ENCODE data around the gene CEBPE. TPM values are rescaled to one million over a fixed set of nuclear protein-coding genes. Genes with fewer than 3 reads are reported as not detected.

CEBPE gene
- not detected in 2 replicates for total RNA-seq (2022)
- Bru-seq, nascent RNA = percentile 16 among the genes with signal in this experiment
- not detected for BruChase-seq, experiment 1, labeled RNA remaining after a 2-hour chase
- not detected for BruChase-seq, experiment 2, labeled RNA remaining after a 6-hour chase
- long read RNA-seq = 0 reads

DNA sequence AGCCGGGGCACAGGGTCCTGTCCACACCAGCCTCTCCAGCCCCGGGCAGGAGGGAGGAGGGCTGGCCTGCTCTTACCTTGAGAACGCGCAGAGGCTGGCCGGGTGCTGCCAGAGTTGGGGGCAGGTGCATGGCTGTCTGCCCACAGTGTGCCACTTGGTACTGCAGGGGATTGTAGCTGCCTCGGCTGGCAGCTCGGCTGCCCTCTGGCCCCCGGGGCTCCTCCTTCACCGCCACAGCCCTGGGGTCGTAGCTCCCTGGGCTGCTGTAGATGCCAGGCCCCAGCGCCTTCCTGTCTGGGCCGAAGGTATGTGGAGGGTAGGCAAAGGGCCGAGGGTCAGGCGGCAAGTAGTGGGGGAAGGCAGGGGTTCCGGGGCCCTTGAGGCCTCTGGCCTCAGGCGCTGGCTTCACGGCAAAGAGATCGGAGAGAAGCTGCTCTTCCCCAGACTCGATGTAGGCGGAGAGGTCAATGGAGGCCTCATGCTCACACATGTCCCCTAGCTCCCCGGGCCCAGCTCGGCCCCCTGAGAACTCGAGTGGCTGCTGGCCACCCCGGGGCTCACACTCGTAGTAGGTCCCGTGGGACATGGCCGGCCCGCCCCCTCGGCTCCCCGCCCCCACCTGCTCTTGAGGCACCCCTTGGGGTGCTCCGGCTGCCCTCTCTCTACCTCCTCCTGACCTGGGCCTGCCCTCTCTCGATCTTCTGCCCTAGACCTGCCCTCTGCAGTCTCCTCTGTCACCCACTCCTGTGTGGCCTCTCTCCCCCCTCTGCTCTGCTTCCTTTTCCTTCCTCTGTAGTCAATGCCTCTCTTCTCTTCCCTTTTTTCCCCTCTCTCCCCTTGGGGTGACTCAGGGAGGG lies at the start of gene CEBPE:
Gene CEBPE, minus strand, starts transcription at position 750 of the 857 bp plus-strand sequence. Its CDS starts 164 bp downstream, at position 586.
- no peak for DNase-seq
- POLR2A ChIA-PET = no interaction called here
- H3K27me3 ChIP-seq (replicated peaks; ENCODE audit: control insufficient read depth, insufficient read depth, low read length) = no peaks in the 10 kb centered on the region
- H3K4me1 ChIP-seq = no peaks in the 10 kb centered on the region
- CTCF ChIA-PET = interaction anchor here (2.7 to 4.1 kb wide), 2 partner anchors 50 to 67 kb away, joined by 20 to 176 read pairs; partner anchors contain the start of gene SLC7A8
- H3K36me3 Mint-ChIP-seq (ENCODE audit: insufficient read depth, unreplicated experiment) = peaks cover 6% of the 10 kb centered on the region
- no TSS peak for BruUV-seq (replicated peaks)
- peaks cover 7% of the 10 kb centered on the region for H3K4me1 Mint-ChIP-seq (ENCODE audit: low read depth, unreplicated experiment)
- H3K9me3 Mint-ChIP-seq (ENCODE audit: unreplicated experiment) = no peaks in the 10 kb centered on the region
- no peaks in the 10 kb centered on the region for H3K36me3 ChIP-seq (ENCODE audit: control insufficient read depth, insufficient read depth, low read length)
- intact Hi-C loops (cut with micrococcal nuclease; ENCODE audit: unreplicated experiment) = no loop called here
- H3K27ac Mint-ChIP-seq (ENCODE audit: unreplicated experiment) = no peak within 1 kb of the TSS
- TF ChIP-seq, protein P1, sequence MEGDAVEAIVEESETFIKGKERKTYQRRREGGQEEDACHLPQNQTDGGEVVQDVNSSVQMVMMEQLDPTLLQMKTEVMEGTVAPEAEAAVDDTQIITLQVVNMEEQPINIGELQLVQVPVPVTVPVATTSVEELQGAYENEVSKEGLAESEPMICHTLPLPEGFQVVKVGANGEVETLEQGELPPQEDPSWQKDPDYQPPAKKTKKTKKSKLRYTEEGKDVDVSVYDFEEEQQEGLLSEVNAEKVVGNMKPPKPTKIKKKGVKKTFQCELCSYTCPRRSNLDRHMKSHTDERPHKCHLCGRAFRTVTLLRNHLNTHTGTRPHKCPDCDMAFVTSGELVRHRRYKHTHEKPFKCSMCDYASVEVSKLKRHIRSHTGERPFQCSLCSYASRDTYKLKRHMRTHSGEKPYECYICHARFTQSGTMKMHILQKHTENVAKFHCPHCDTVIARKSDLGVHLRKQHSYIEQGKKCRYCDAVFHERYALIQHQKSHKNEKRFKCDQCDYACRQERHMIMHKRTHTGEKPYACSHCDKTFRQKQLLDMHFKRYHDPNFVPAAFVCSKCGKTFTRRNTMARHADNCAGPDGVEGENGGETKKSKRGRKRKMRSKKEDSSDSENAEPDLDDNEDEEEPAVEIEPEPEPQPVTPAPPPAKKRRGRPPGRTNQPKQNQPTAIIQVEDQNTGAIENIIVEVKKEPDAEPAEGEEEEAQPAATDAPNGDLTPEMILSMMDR (IDR thresholded peaks at IDR 0.05; ENCODE audit: insufficient read depth in 1 of 2, low read depth in 1 of 2, low read length in 1 of 2, severe bottlenecking in 1 of 2, unreplicated experiment in 1 of 2) = no peak
- no peaks in the 10 kb centered on the region for H3K9me3 ChIP-seq
- H3K27me3 Mint-ChIP-seq (ENCODE audit: insufficient read depth, unreplicated experiment) = no peaks in the 10 kb centered on the region
- H3K4me3 ChIP-seq (ENCODE audit: low read depth, low read length) = no peak within 1 kb of the TSS
- no peak within 1 kb of the TSS for H3K4me3 Mint-ChIP-seq (ENCODE audit: unreplicated experiment)

DNA sequence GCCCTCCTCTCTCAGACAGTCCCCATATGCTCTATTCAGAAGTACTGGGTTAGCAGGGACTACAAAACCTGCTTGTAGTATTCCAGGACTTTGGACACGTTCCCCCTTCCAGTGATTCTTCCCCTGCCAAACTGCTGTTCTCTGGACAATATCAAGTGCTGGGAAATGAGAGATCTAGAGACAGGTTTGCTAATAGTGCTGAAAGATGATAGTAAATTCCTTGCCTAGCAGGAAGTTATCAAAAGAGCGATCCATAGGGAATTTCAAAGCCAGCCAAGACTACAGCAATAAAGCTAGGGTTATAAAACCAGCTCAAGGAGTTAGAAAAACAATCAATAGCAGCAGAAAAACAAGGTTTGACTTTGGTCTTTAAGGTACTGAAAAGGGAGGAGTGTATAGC lies 49.2 kb upstream of the CEBPE start:
- intact Hi-C loops (cut with micrococcal nuclease; ENCODE audit: unreplicated experiment) = no loop called here
- H3K9me3 Mint-ChIP-seq (ENCODE audit: unreplicated experiment) = no peaks in the 10 kb centered on the region
- BruUV-seq (replicated peaks) = no TSS peak
- DNase-seq = no peak
- H3K4me3 Mint-ChIP-seq (ENCODE audit: unreplicated experiment) = no peak overlapping the region
- no peak overlapping the region for H3K4me3 ChIP-seq (ENCODE audit: low read depth, low read length)
- no peaks in the 10 kb centered on the region for H3K27me3 ChIP-seq (replicated peaks; ENCODE audit: control insufficient read depth, insufficient read depth, low read length)
- peak overlapping the region; percentile 53 for H3K27ac Mint-ChIP-seq (ENCODE audit: unreplicated experiment)
- peaks cover 48% of the 10 kb centered on the region for H3K4me1 ChIP-seq
- TF ChIP-seq, protein P1 (IDR thresholded peaks at IDR 0.05; ENCODE audit: insufficient read depth in 1 of 2, low read depth in 1 of 2, low read length in 1 of 2, severe bottlenecking in 1 of 2, unreplicated experiment in 1 of 2) = no peak
- peaks cover 17% of the 10 kb centered on the region for H3K36me3 Mint-ChIP-seq (ENCODE audit: insufficient read depth, unreplicated experiment)
- no peaks in the 10 kb centered on the region for H3K9me3 ChIP-seq
- H3K27me3 Mint-ChIP-seq (ENCODE audit: insufficient read depth, unreplicated experiment) = no peaks in the 10 kb centered on the region
- H3K36me3 ChIP-seq (ENCODE audit: control insufficient read depth, insufficient read depth, low read length) = no peaks in the 10 kb centered on the region; the same call in 1 of the 2 replicates
- H3K4me1 Mint-ChIP-seq (ENCODE audit: low read depth, unreplicated experiment) = peaks cover 45% of the 10 kb centered on the region
- ChIA-PET CTCF (interaction anchor here (2.3 kb wide), 1 partner anchor 48 kb away, joined by 11 read pairs; no protein-coding TSS in a partner anchor), POLR2A (interaction anchor here (0.6 kb wide), 1 partner anchor 169 kb away, joined by 6 read pairs; no protein-coding TSS in a partner anchor)

DNA sequence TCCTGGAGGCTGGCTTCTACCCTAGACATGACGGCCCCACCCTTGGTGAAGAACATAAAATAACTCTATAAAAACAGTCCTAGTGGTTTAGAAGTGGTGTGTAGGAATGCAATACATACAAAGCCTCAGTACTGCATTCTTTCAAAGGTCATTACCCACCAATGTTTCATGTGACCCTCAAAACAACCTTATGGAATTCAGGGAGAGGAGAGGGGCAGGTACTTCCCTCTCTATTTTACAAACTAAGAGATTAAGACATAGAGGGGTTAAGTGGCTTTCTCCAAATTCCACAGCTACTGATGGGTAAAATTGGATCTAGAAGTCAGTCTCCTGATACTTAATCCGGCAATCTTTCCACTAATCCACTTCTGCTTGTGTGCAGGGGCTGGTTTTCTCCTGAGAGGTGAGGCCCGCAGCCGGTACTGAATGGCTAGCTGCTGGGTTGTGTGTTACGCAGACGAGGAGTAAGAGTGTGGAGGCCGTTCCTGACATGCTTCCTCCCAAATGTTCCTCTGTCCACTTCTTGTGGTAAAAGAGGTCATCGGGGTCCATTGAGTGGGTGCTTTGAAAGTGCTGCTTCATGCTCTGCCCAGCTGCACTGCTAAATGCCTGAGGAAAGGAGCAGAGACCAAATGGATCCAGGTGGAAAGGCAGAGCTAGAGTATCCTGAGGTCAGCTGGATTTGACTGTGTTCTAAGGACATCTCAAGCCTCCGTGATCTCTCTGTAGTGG lies 48.2 kb upstream of the CEBPE start:
- Histone ChIP-seq H3K9me3 (no peaks in the 10 kb centered on the region), H3K27me3 (replicated peaks; ENCODE audit: control insufficient read depth, insufficient read depth, low read length) (no peaks in the 10 kb centered on the region), H3K36me3 (ENCODE audit: control insufficient read depth, insufficient read depth, low read length) (no peaks in the 10 kb centered on the region; the same call in 1 of the 2 replicates), H3K4me1 (peaks cover 38% of the 10 kb centered on the region), H3K4me3 (ENCODE audit: low read depth, low read length) (no peak overlapping the region)
- no TSS peak for BruUV-seq (replicated peaks)
- POLR2A ChIA-PET = no interaction called here
- CTCF ChIA-PET = interaction anchor here (2.3 kb wide), 1 partner anchor 47 kb away, joined by 11 read pairs; no protein-coding TSS in a partner anchor
- Mint-ChIP-seq H3K27ac (ENCODE audit: unreplicated experiment) (no peak overlapping the region), H3K4me3 (ENCODE audit: unreplicated experiment) (no peak overlapping the region), H3K27me3 (ENCODE audit: insufficient read depth, unreplicated experiment) (no peaks in the 10 kb centered on the region), H3K36me3 (ENCODE audit: insufficient read depth, unreplicated experiment) (peaks cover 17% of the 10 kb centered on the region), H3K9me3 (ENCODE audit: unreplicated experiment) (no peaks in the 10 kb centered on the region), H3K4me1 (ENCODE audit: low read depth, unreplicated experiment) (peaks cover 37% of the 10 kb centered on the region)
- no peak for DNase-seq
- intact Hi-C loops (cut with micrococcal nuclease; ENCODE audit: unreplicated experiment) = no loop called here
- TF ChIP-seq, protein P1 (IDR thresholded peaks at IDR 0.05; ENCODE audit: insufficient read depth in 1 of 2, low read depth in 1 of 2, low read length in 1 of 2, severe bottlenecking in 1 of 2, unreplicated experiment in 1 of 2) = no peak
